Measurements from ENCODE around the gene STAB1. TPM values are rescaled to one million over a fixed set of nuclear protein-coding genes. Genes with fewer than 3 reads are reported as not detected.

STAB1 gene
- total RNA-seq, 1 donor: 0.90 TPM

- peak; percentile 49 for DNase-seq (ENCODE audit: low read depth)
- TF ChIP-seq, protein P1, sequence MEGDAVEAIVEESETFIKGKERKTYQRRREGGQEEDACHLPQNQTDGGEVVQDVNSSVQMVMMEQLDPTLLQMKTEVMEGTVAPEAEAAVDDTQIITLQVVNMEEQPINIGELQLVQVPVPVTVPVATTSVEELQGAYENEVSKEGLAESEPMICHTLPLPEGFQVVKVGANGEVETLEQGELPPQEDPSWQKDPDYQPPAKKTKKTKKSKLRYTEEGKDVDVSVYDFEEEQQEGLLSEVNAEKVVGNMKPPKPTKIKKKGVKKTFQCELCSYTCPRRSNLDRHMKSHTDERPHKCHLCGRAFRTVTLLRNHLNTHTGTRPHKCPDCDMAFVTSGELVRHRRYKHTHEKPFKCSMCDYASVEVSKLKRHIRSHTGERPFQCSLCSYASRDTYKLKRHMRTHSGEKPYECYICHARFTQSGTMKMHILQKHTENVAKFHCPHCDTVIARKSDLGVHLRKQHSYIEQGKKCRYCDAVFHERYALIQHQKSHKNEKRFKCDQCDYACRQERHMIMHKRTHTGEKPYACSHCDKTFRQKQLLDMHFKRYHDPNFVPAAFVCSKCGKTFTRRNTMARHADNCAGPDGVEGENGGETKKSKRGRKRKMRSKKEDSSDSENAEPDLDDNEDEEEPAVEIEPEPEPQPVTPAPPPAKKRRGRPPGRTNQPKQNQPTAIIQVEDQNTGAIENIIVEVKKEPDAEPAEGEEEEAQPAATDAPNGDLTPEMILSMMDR (IDR thresholded peaks at IDR 0.05; ENCODE audit: insufficient read depth, low read length): no peak
- peak within 1 kb of the TSS; percentile 90 for H3K4me3 ChIP-seq (ENCODE audit: low read depth, low read length)
Measured at GRCh38 chr3:52455283-52456168, 39.6 kb upstream of the STAB1 start, which contains the start of gene NISCH. NISCH (plus strand) TSS chr3:52455604; CDS start chr3:52455642, 38 bp downstream.

- peak overlapping the region; percentile 90 for H3K4me3 ChIP-seq (ENCODE audit: low read depth, low read length)
- TF ChIP-seq, protein P1 (IDR thresholded peaks at IDR 0.05; ENCODE audit: insufficient read depth, low read length): no peak
- peak; percentile 59 for DNase-seq (ENCODE audit: low read depth)
Measured at GRCh38 chr3:52456169-52456799, 38.9 kb upstream of the STAB1 start.

GRCh38 chr3:52456800-52457183 is 38.3 kb upstream of the STAB1 start:
- DNase-seq (ENCODE audit: low read depth): no peak
- TF ChIP-seq, protein P1 (IDR thresholded peaks at IDR 0.05; ENCODE audit: insufficient read depth, low read length): no peak
- peak overlapping the region; percentile 90 for H3K4me3 ChIP-seq (ENCODE audit: low read depth, low read length)

- TF ChIP-seq, protein P1 (IDR thresholded peaks at IDR 0.05; ENCODE audit: insufficient read depth, low read length): no peak
- DNase-seq (ENCODE audit: low read depth): no peak
- no peak overlapping the region for H3K4me3 ChIP-seq (ENCODE audit: low read depth, low read length)
Measured at GRCh38 chr3:52458031-52458760, 36.9 kb upstream of the STAB1 start.

GRCh38 chr3:52458770-52459545 is 36.2 kb upstream of the STAB1 start:
- DNase-seq (ENCODE audit: low read depth): no peak
- TF ChIP-seq, protein P1 (IDR thresholded peaks at IDR 0.05; ENCODE audit: insufficient read depth, low read length): no peak
- H3K4me3 ChIP-seq (ENCODE audit: low read depth, low read length): no peak overlapping the region

DNA sequence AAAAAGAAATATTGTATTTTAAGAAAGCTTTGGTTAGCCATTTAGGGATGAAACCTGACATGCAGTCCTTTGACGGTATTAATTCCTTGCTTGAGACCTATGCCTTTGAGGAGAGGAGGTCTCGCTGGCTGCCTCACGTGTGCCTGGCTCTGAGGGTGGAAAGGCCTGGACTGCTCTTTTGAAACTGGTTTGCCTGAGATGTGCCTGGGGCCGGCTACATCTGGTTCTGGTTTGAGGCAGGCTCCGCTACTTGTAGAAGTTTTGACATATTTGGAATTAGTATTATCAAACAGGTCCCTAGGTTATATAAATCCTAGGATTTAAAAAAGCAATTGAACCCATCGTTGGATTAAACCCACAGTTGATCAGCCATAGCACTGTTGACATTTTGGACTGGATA is 33.3 kb upstream of the STAB1 start:
- TF ChIP-seq, protein P1 (IDR thresholded peaks at IDR 0.05; ENCODE audit: insufficient read depth, low read length): no peak
- H3K4me3 ChIP-seq (ENCODE audit: low read depth, low read length): no peak overlapping the region
- no peak for DNase-seq (ENCODE audit: low read depth)

Measured in fibroblast of the aortic adventitia (primary cell).